K562 (cell line): ENCODE results near the gene CAMK2G. TPM values are rescaled to one million over a fixed set of nuclear protein-coding genes. Genes with fewer than 3 reads are reported as not detected.

Source experiments
- ATAC-seq: fragments of 200-7000 bp; cut with Tn5 transposase; 3 replicates; pipeline ENCODE4 v1.9.1; 2020; ENCODE audit warnings: moderate library complexity
- BruUV-seq: library from RNA; stranded (reverse); fragments of 400-500 nt; replicated peaks from 2 replicates; lab custom pipeline; 2021; lab: Mats Ljungman, UMichigan
- CTCF ChIA-PET: fragments of 300-600 bp; formaldehyde crosslinking; extraction: SDS; loops from one replicate; lab custom pipeline; 2021; ENCODE audit warnings: low intra/inter-chr PET ratio; lab: Yijun Ruan, JAX
- POLR2A ChIA-PET: fragments of 300-600, 350-650 bp; sonication (Branson Sonifier 250); formaldehyde crosslinking; extraction: SDS; loops from one replicate; lab custom pipeline; 2021; ENCODE audit warnings: antibody characterized with exemption, inconsistent platforms; lab: Yijun Ruan, JAX
- DNase-seq, 4 experiments: peaks; one replicate each; pipeline versions ENCODE4 v3.0.0 to v3.0.0-alpha.2; 2011 to 2018; ENCODE audit warnings: low spot score in 3 of 4, mixed read lengths in 3 of 4; ENCODE audit errors: extremely low read depth in 1 of 4
- FAIRE-seq: peaks from 2 replicates; lab custom pipeline; 2011; peaks lifted over from hg19 to GRCh38; lab: Jason Lieb, UNC
- H2AFZ ChIP-seq: 2 replicates; pipeline ENCODE4 v1.6.0; 2011; ENCODE audit warnings: low read depth, low read length, control low read depth, inconsistent platforms
- H3K27ac ChIP-seq: fragments of 200-600 bp; 3 replicates; pipeline ENCODE4 v1.8.0; 2011; ENCODE audit warnings: low read depth, mild to moderate bottlenecking, control low read depth, inconsistent platforms, low read length, moderate library complexity, mixed read lengths; ENCODE audit errors: extremely low read depth
- H3K27me3 ChIP-seq, 2 experiments: fragments of 300-600 bp in 1 of 2; 2 replicates in 1 of 2; 3 replicates in 1 of 2; pipeline versions ENCODE4 v1.6.0 to v1.8.0; 2011; ENCODE audit warnings: inconsistent platforms in 2 of 2, low read length in 2 of 2, mild to moderate bottlenecking in 1 of 2, mixed read lengths in 1 of 2, moderate library complexity in 1 of 2; ENCODE audit not compliant: control insufficient read depth in 2 of 2, insufficient read depth in 2 of 2
- H3K36me3 ChIP-seq: fragments of 300-600 bp; 3 replicates; pipeline ENCODE4 v1.8.0; 2011; ENCODE audit warnings: mild to moderate bottlenecking, low read length, inconsistent platforms; ENCODE audit not compliant: control insufficient read depth, insufficient read depth
- H3K4me1 ChIP-seq, 2 experiments: fragments of 200-600 bp in 1 of 2; replicated peaks in 1 of 2; 2 replicates in 1 of 2; 3 replicates in 1 of 2; pipeline versions ENCODE4 v1.5.1 to v1.8.0; 2011; ENCODE audit warnings: inconsistent platforms in 2 of 2, low read length in 2 of 2, mild to moderate bottlenecking in 1 of 2, mixed read lengths in 1 of 2, moderate library complexity in 1 of 2; ENCODE audit not compliant: control insufficient read depth in 2 of 2, insufficient read depth in 2 of 2
- H3K4me2 ChIP-seq: 2 replicates; pipeline ENCODE4 v1.6.1; 2011; ENCODE audit warnings: low read length, control low read depth, inconsistent platforms, mixed read lengths; ENCODE audit not compliant: insufficient read depth
- H3K4me3 ChIP-seq: fragments of 200-600 bp; sonication (generic), shearing (Covaris generic); 2 replicates; pipeline ENCODE4 v1.5.1; 2016; ENCODE audit warnings: control low read depth, inconsistent platforms
- H3K79me2 ChIP-seq: fragments of 200-600 bp; 3 replicates; pipeline ENCODE4 v1.8.0; 2011; ENCODE audit warnings: low read length, inconsistent platforms; ENCODE audit not compliant: control insufficient read depth, insufficient read depth
- H3K9ac ChIP-seq, 2 experiments: 2 replicates each; pipeline versions ENCODE4 v1.6.0 to v1.6.1; 2011; ENCODE audit warnings: low read depth in 2 of 2, low read length in 2 of 2, control low read depth in 1 of 2, inconsistent platforms in 1 of 2, mild to moderate bottlenecking in 1 of 2, mixed read lengths in 1 of 2; ENCODE audit not compliant: insufficient read depth in 1 of 2
- H3K9me1 ChIP-seq: one replicate; pipeline ENCODE4 v1.6.0; 2011; ENCODE audit warnings: inconsistent platforms, mild to moderate bottlenecking, low read length, moderate library complexity; ENCODE audit not compliant: control insufficient read depth, insufficient read depth
- H3K9me3 ChIP-seq: replicated peaks from 2 replicates; pipeline ENCODE4 v1.5.1; 2011; ENCODE audit warnings: low read depth, low read length, inconsistent platforms; ENCODE audit not compliant: control insufficient read depth, insufficient read depth
- H4K20me1 ChIP-seq: replicated peaks from 2 replicates; pipeline ENCODE4 v1.6.1; 2011; ENCODE audit warnings: low read length, inconsistent platforms, mixed read lengths; ENCODE audit not compliant: control insufficient read depth, insufficient read depth
- CTBP1 ChIP-seq: fragments of 450-650 bp; IDR thresholded peaks from 2 replicates; pipeline ENCODE4 v1.6.1; 2016; ENCODE audit warnings: borderline replicate concordance
- DMBX1 ChIP-seq: fragments of 250-450 bp; sonication (Bioruptor Pico); IDR thresholded peaks from 2 replicates; pipeline ENCODE4 v1.8.0; 2022; ENCODE audit warnings: inconsistent platforms, mild to moderate bottlenecking, moderate library complexity, borderline replicate concordance
- PHTF2 ChIP-seq: fragments of 250-450 bp; sonication (Bioruptor Pico); IDR thresholded peaks from 2 replicates; pipeline ENCODE4 v1.5.0; 2021; ENCODE audit warnings: mild to moderate bottlenecking
- PRPF4 ChIP-seq: fragments of 200-400 bp; formaldehyde crosslinking; IDR thresholded peaks from one replicate; pipeline ENCODE4 v1.6.1; 2017; ENCODE audit warnings: low read length, low read depth, mild to moderate bottlenecking; ENCODE audit not compliant: insufficient read depth, poor library complexity, severe bottlenecking
- RAD21 ChIP-seq, 2 experiments: fragments of 250-450 bp in 1 of 2; fragments of 450-650 bp in 1 of 2; sonication (Bioruptor Pico) in 1 of 2; formaldehyde crosslinking in 1 of 2; IDR thresholded peaks in 1 of 2; conservative IDR thresholded peaks in 1 of 2; 2 replicates each; pipeline versions ENCODE4 v1.4.0 to v1.8.0; 2020 to 2022; ENCODE audit warnings: mild to moderate bottlenecking in 2 of 2, moderate library complexity in 1 of 2
- SMARCA5 ChIP-seq: fragments of 450-650 bp; IDR thresholded peaks from 2 replicates; pipeline ENCODE4 v1.6.1; 2016
- SUPT5H ChIP-seq: fragments of 450-650 bp; IDR thresholded peaks from 2 replicates; pipeline ENCODE4 v1.6.1; 2016
- THRAP3 ChIP-seq: fragments of 450-650 bp; IDR thresholded peaks from 2 replicates; pipeline ENCODE4 v1.6.1; 2016; ENCODE audit warnings: mild to moderate bottlenecking, inconsistent platforms, borderline replicate concordance
- ZNF347 ChIP-seq: fragments of 450-650 bp; formaldehyde crosslinking; IDR thresholded peaks from 2 replicates; pipeline ENCODE4 v1.4.0; 2020; ENCODE audit warnings: low read depth, mild to moderate bottlenecking, moderate library complexity
- ZNF583 ChIP-seq: fragments of 250-450 bp; sonication (Bioruptor Pico); IDR thresholded peaks from 2 replicates; pipeline ENCODE4 v1.4.0; 2020
- WGBS: fragments of 100-300 bp; shearing (Covaris generic); methylation state at CpG from one replicate; pipeline ENCODE4 v1.1.6; 2016; ENCODE audit warnings: low coverage, mixed read lengths; ENCODE audit not compliant: insufficient coverage; ENCODE audit errors: missing lambda C conversion rate; 5-methylcytosine and 5-hydroxymethylcytosine counted together
- in situ Hi-C: fragments of 300-500 bp; cut with MboI; formaldehyde crosslinking; loops from 4 replicates; pipeline ENCODE4 v1.15.0; 2018; ENCODE audit warnings: inconsistent platforms, mixed read lengths
- intact Hi-C: fragments of 100-400 bp; cut with micrococcal nuclease; formaldehyde crosslinking; loops from 2 replicates; pipeline ENCODE4 v1.14.2; 2022
- polyA plus RNA-seq, 8 experiments: library from polyadenylated mRNA; depleted of rRNA in 4 of 8; stranded (reverse) in 5 of 8; unstranded in 3 of 8; fragments of >200 nt; fragmentation: Nextera tagmentation in 2 of 8; fragmentation: Illumina TruSeq in 1 of 8; extraction: Ambion mirVana in 2 of 8; extraction: Trizol in 1 of 8; gene quantifications; 2 replicates each; pipeline versions ENCODE4 v1.2.1 to v1.2.3, GENCODE V29; 2011 to 2014; ENCODE audit warnings: inconsistent platforms in 1 of 8, missing spikeins in 1 of 8
- total RNA-seq, 7 experiments: library from RNA; depleted of rRNA in 6 of 7; stranded (reverse); fragments of >200 nt in 6 of 7; fragmentation: Illumina TruSeq in 2 of 7; extraction: Trizol in 2 of 7; gene quantifications; 2 replicates each; pipeline versions ENCODE4 v1.2.1 to v1.2.3, GENCODE V29; 2011 to 2021; ENCODE audit warnings: low replicate concordance in 1 of 7
- TF ChIP-seq, protein P1 (sequence below): fragments of 250-450 bp; sonication (Bioruptor Pico); IDR thresholded peaks from 2 replicates; pipeline ENCODE4 v1.5.0; 2022; ENCODE audit warnings: mild to moderate bottlenecking
- TF ChIP-seq, protein P2 (sequence below): IDR thresholded peaks from 2 replicates; pipeline ENCODE4 v1.6.1; 2012; ENCODE audit warnings: low read depth, low read length, improper control_type of control experiment, borderline replicate concordance
- TF ChIP-seq, protein P3 (sequence below): sonication (generic); formaldehyde crosslinking; IDR thresholded peaks from 2 replicates; pipeline ENCODE4 v1.8.1; 2023; ENCODE audit warnings: mild to moderate bottlenecking, missing genetic modification reagents, moderate library complexity
- TF ChIP-seq, protein P4 (sequence below): sonication (generic); formaldehyde crosslinking; IDR thresholded peaks from 2 replicates; pipeline ENCODE4 v1.8.0; 2022; ENCODE audit warnings: missing genetic modification reagents, mild to moderate bottlenecking, moderate library complexity, borderline replicate concordance

The CAMK2G gene
- total and polyA plus RNA-seq, 9 of the 15 experiments (the other 6 are each of a cell fraction or from before 2014, with no cell fraction given) = 9.0 to 37.9 (median 32.6) TPM

DNA sequence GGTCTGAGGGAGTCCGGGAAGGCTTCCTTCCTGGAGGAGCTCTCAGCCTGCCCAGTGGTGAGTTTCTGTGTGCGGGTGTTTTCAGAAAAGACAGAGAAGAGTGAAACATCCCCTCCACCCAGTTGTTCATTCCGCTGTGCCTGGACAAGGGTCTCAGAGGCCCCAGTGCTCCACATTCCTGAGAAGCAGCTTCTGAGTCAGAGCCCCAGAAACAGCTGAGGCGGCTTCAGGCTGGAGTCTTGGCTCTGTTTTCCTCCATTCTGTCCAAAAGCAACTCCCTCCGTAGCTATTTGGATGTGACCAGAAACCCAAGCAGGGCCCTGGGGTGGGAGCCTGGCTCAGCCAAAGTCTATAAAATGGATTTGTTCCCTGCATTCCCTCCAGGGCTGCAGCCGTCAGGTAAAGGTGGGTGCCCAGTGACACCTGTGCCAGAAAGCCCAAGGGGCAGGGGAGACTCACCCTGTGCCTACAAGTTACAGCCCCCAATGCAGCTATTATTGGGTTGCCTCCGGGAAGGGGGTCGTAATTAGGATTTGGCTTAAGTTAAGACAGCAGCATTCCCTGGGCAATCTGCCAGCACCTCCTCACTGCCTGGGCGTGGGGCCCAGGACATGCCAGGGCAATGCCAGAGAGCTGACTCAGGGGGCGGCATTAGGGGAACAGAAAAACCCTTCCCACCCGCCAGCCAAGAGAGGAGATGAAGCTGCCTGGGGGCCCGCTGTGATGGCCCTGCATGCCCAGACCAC, 13.1 kb upstream of the CAMK2G start:
- H2AFZ ChIP-seq = peak overlapping the region; percentile 11; the same call in 1 of the 2 replicates
- no peaks in the 10 kb centered on the region for H3K9me3 ChIP-seq
- H3K9me1 ChIP-seq = no peaks in the 10 kb centered on the region
- in situ Hi-C loops = loop anchor here (5.0 to 10.0 kb wide), 3 partner anchors 47 to 347 kb away; no protein-coding TSS in a partner anchor
- H3K36me3 ChIP-seq = no peaks in the 10 kb centered on the region
- POLR2A ChIA-PET = interaction anchor here (0.5 to 3.2 kb wide), 6 partner anchors 12 to 438 kb away, joined by 3 to 12 read pairs (median 4); no protein-coding TSS in a partner anchor
- WGBS = 64% methylated on average over 12 of the region's 12 CpGs
- H3K79me2 ChIP-seq = no peaks in the 10 kb centered on the region
- FAIRE-seq (no peak), ATAC-seq (no peak), DNase-seq (no peak)
- BruUV-seq = no TSS peak
- CTCF ChIA-PET = interaction anchor here (1.1 to 4.9 kb wide), 6 partner anchors 39 to 347 kb away, joined by 4 to 39 read pairs (median 12); no protein-coding TSS in a partner anchor
- no peak overlapping the region for H3K4me3 ChIP-seq
- H4K20me1 ChIP-seq = no peaks in the 10 kb centered on the region
- H3K4me2 ChIP-seq = no peak overlapping the region; the same call in 1 of the 2 replicates
- H3K27ac ChIP-seq = no peak overlapping the region
- intact Hi-C loops = loop anchor here (2.0 to 5.0 kb wide), 2 partner anchors 215 to 350 kb away; no protein-coding TSS in a partner anchor
- H3K4me1 ChIP-seq = peaks cover 17 to 22% of the 10 kb centered on the region in 2 experiments
- H3K27me3 ChIP-seq = no peaks in the 10 kb centered on the region
- H3K9ac ChIP-seq = peak overlapping the region in 1 of 2 experiments; percentile 23; a peak in 2 of 4 replicates
- TF ChIP-seq RAD21 (CRISPR knock-in tag; conservative IDR thresholded peaks at IDR 0.05 in 1 of 2, IDR thresholded peaks at IDR 0.05 in 1 of 2) (0 out of 4 replicates have a peak, but pooled peaks of 1 of the 2 experiments have one; percentile 1), ZNF583 (no peak), SMARCA5 (no peak), CTBP1 (no peak), ZNF347 (CRISPR knock-in tag) (no peak), PHTF2 (CRISPR knock-in tag) (no peak), PRPF4 (no peak), SUPT5H (no peak), THRAP3 (no peak), DMBX1 (CRISPR knock-in tag) (no peak)
- TF ChIP-seq, protein P1, sequence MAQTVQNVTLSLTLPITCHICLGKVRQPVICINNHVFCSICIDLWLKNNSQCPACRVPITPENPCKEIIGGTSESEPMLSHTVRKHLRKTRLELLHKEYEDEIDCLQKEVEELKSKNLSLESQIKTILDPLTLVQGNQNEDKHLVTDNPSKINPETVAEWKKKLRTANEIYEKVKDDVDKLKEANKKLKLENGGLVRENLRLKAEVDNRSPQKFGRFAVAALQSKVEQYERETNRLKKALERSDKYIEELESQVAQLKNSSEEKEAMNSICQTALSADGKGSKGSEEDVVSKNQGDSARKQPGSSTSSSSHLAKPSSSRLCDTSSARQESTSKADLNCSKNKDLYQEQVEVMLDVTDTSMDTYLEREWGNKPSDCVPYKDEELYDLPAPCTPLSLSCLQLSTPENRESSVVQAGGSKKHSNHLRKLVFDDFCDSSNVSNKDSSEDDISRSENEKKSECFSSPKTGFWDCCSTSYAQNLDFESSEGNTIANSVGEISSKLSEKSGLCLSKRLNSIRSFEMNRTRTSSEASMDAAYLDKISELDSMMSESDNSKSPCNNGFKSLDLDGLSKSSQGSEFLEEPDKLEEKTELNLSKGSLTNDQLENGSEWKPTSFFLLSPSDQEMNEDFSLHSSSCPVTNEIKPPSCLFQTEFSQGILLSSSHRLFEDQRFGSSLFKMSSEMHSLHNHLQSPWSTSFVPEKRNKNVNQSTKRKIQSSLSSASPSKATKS = no peak
- TF ChIP-seq, protein P2, sequence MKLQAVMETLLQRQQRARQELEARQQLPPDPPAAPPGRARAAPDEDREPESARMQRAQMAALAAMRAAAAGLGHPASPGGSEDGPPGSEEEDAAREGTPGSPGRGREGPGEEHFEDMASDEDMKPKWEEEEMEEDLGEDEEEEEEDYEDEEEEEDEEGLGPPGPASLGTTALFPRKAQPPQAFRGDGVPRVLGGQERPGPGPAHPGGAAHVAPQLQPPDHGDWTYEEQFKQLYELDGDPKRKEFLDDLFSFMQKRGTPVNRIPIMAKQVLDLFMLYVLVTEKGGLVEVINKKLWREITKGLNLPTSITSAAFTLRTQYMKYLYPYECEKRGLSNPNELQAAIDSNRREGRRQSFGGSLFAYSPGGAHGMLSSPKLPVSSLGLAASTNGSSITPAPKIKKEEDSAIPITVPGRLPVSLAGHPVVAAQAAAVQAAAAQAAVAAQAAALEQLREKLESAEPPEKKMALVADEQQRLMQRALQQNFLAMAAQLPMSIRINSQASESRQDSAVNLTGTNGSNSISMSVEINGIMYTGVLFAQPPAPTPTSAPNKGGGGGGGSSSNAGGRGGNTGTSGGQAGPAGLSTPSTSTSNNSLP = no peak
- TF ChIP-seq, protein P3, sequence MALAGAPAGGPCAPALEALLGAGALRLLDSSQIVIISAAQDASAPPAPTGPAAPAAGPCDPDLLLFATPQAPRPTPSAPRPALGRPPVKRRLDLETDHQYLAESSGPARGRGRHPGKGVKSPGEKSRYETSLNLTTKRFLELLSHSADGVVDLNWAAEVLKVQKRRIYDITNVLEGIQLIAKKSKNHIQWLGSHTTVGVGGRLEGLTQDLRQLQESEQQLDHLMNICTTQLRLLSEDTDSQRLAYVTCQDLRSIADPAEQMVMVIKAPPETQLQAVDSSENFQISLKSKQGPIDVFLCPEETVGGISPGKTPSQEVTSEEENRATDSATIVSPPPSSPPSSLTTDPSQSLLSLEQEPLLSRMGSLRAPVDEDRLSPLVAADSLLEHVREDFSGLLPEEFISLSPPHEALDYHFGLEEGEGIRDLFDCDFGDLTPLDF (CRISPR knock-in tag) = no peak
- TF ChIP-seq, protein P4, sequence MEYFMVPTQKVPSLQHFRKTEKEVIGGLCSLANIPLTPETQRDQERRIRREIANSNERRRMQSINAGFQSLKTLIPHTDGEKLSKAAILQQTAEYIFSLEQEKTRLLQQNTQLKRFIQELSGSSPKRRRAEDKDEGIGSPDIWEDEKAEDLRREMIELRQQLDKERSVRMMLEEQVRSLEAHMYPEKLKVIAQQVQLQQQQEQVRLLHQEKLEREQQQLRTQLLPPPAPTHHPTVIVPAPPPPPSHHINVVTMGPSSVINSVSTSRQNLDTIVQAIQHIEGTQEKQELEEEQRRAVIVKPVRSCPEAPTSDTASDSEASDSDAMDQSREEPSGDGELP = peak; percentile 54; the same call in 1 of the 2 replicates
